Neuronal stem cell (in vitro differentiated cells): ENCODE data around the gene C1orf35.
A peak's percentile ranks its signal among the peaks of the same experiment; 100 is the strongest.

Source experiments
- DNase-seq: peaks from one replicate; pipeline ENCODE4 v3.0.0-alpha.2; 2013; ENCODE audit warnings: low spot score
- H2AFZ ChIP-seq: one replicate; pipeline ENCODE4 v1.6.1; 2013; ENCODE audit warnings: mild to moderate bottlenecking, low read length, inconsistent platforms
- H2AK5ac ChIP-seq: 2 replicates; pipeline ENCODE4 v1.6.1; 2013; ENCODE audit warnings: low read depth, mild to moderate bottlenecking, inconsistent platforms, low read length, moderate library complexity, mixed read lengths
- H2BK120ac ChIP-seq: 2 replicates; pipeline ENCODE4 v1.6.1; 2013; ENCODE audit warnings: low read depth, mild to moderate bottlenecking, inconsistent platforms, low read length, moderate library complexity, mixed read lengths
- H2BK12ac ChIP-seq: one replicate; pipeline ENCODE4 v1.6.1; 2013; ENCODE audit warnings: low read length, inconsistent platforms
- H2BK15ac ChIP-seq: 2 replicates; pipeline ENCODE4 v1.6.1; 2013; ENCODE audit warnings: mild to moderate bottlenecking, low read length, inconsistent platforms, mixed read lengths
- H2BK5ac ChIP-seq: one replicate; pipeline ENCODE4 v1.6.1; 2013; ENCODE audit warnings: inconsistent platforms, mild to moderate bottlenecking, low read length, moderate library complexity
- H3K14ac ChIP-seq: one replicate; pipeline ENCODE4 v1.6.1; 2013; ENCODE audit warnings: low read length, inconsistent platforms
- H3K18ac ChIP-seq: 2 replicates; pipeline ENCODE4 v1.6.1; 2013; ENCODE audit warnings: low read length, inconsistent platforms
- H3K23ac ChIP-seq: 2 replicates; pipeline ENCODE4 v1.6.1; 2013; ENCODE audit warnings: low read depth, mild to moderate bottlenecking, mixed read lengths, low read length, inconsistent platforms; ENCODE audit not compliant: poor library complexity
- H3K27ac ChIP-seq: replicated peaks from 3 replicates; pipeline ENCODE4 v1.5.1; 2013; ENCODE audit warnings: low read length, inconsistent platforms
- H3K27me3 ChIP-seq, 3 experiments: 2 replicates each; pipeline ENCODE4 v1.6.1; 2013; ENCODE audit warnings: low read length in 3 of 3, mild to moderate bottlenecking in 2 of 3, inconsistent platforms in 1 of 3, low read depth in 1 of 3, mixed read lengths in 1 of 3, moderate library complexity in 1 of 3; ENCODE audit not compliant: control insufficient read depth in 3 of 3, insufficient read depth in 3 of 3
- H3K36me3 ChIP-seq, 2 donors: replicated peaks in 1 of 2; 2 replicates each; pipeline ENCODE4 v1.6.1; 2013; ENCODE audit warnings: low read length in 2 of 2; ENCODE audit not compliant: control insufficient read depth in 2 of 2, insufficient read depth in 2 of 2
- H3K4ac ChIP-seq: 2 replicates; pipeline ENCODE4 v1.6.1; 2013; ENCODE audit warnings: inconsistent platforms, mild to moderate bottlenecking, low read length, moderate library complexity
- H3K4me1 ChIP-seq, 2 donors: 1 replicate in 1 of 2; 2 replicates in 1 of 2; pipeline ENCODE4 v1.6.1; 2013; ENCODE audit warnings: low read length in 2 of 2, low read depth in 1 of 2; ENCODE audit not compliant: control insufficient read depth in 2 of 2, insufficient read depth in 1 of 2
- H3K4me2 ChIP-seq: one replicate; pipeline ENCODE4 v1.6.1; 2013; ENCODE audit warnings: mild to moderate bottlenecking, low read length, inconsistent platforms; ENCODE audit not compliant: insufficient read depth, poor library complexity, severe bottlenecking
- H3K4me3 ChIP-seq, 2 donors: 2 replicates each; pipeline ENCODE4 v1.5.1; 2013; ENCODE audit warnings: low read length in 2 of 2, mild to moderate bottlenecking in 2 of 2, inconsistent platforms in 1 of 2, moderate library complexity in 1 of 2
- H3K79me1 ChIP-seq: one replicate; pipeline ENCODE4 v1.6.1; 2013; ENCODE audit warnings: low read depth, mild to moderate bottlenecking, inconsistent platforms, low read length, moderate library complexity
- H3K9ac ChIP-seq: one replicate; pipeline ENCODE4 v1.6.1; 2013; ENCODE audit warnings: mild to moderate bottlenecking, low read depth, low read length, inconsistent platforms; ENCODE audit not compliant: poor library complexity
- H3K9me3 ChIP-seq, 2 donors: replicated peaks in 1 of 2; 2 replicates each; pipeline versions ENCODE3 to v1.6.1; 2013; ENCODE audit warnings: low read length in 2 of 2, mild to moderate bottlenecking in 2 of 2, inconsistent platforms in 1 of 2, low read depth in 1 of 2, mixed read lengths in 1 of 2, moderate library complexity in 1 of 2; ENCODE audit not compliant: control insufficient read depth in 2 of 2, insufficient read depth in 1 of 2
- H4K8ac ChIP-seq: one replicate; pipeline ENCODE4 v1.6.1; 2013; ENCODE audit warnings: low read depth, mild to moderate bottlenecking, inconsistent platforms, low read length, moderate library complexity
- H4K91ac ChIP-seq: one replicate; pipeline ENCODE4 v1.6.1; 2013; ENCODE audit warnings: low read length, low read depth, mild to moderate bottlenecking, inconsistent platforms; ENCODE audit not compliant: poor library complexity
- WGBS, 2 donors: extraction: QIAGEN DNeasy Blood & Tissue Kit; methylation state at CpG; one replicate each; pipeline ENCODE4 v1.1.7; 2013; ENCODE audit warnings: missing lambda C conversion rate in 2 of 2, mixed read lengths in 1 of 2; ENCODE audit not compliant: insufficient read length in 2 of 2, insufficient replicate concordance in 1 of 2; ENCODE audit errors: extremely low coverage in 2 of 2; 5-methylcytosine and 5-hydroxymethylcytosine counted together

C1orf35 gene

GRCh38 chr1:228149406-228150119, 46.4 kb upstream of the C1orf35 start, which contains the start of gene GJC2:
TSS of gene GJC2 (plus strand) at chr1:228149930. CDS start at chr1:228157759, 7,829 bp downstream.
- Histone ChIP-seq H3K4me1 (peaks cover 9 to 19% of the 10 kb centered on the region in 2 donors), H3K9ac (peak within 1 kb of the TSS; percentile 85), H3K23ac (peak within 1 kb of the TSS; percentile 60), H3K4me2 (peak within 1 kb of the TSS; percentile 14), H3K14ac (peak within 1 kb of the TSS; percentile 2), H3K27ac (peak within 1 kb of the TSS; percentile 61), H2BK120ac (no peak within 1 kb of the TSS), H3K4me3 (no peak within 1 kb of the TSS), H2AK5ac (peak within 1 kb of the TSS; percentile 88), H2BK12ac (peak within 1 kb of the TSS; percentile 69), H2BK5ac (peak within 1 kb of the TSS; percentile 66), H3K36me3 (peaks cover 0 to 37% of the 10 kb centered on the region in 2 donors), H3K4ac (peak within 1 kb of the TSS; percentile 95), H3K9me3 (no peaks in the 10 kb centered on the region), H3K79me1 (peaks cover 15% of the 10 kb centered on the region), H3K27me3 (no peaks in the 10 kb centered on the region), H4K8ac (no peak within 1 kb of the TSS), H2AFZ (no peak within 1 kb of the TSS), H2BK15ac (peak within 1 kb of the TSS; percentile 54), H4K91ac (peak within 1 kb of the TSS; percentile 92), H3K18ac (peak within 1 kb of the TSS; percentile 94)
- WGBS, 2 donors, result no CpG with 5 or more reads among the region's 17 CpGs
- no peak for DNase-seq

GRCh38 chr1:228148935-228149405, 45.8 kb upstream of the C1orf35 start:
- peaks cover 18% of the 10 kb centered on the region for H3K79me1 ChIP-seq
- no peaks in the 10 kb centered on the region for H3K9me3 ChIP-seq
- H2BK15ac ChIP-seq, result peak overlapping the region; percentile 54
- H3K27me3 ChIP-seq, result no peaks in the 10 kb centered on the region
- DNase-seq, result no peak
- peaks cover 9 to 19% of the 10 kb centered on the region in 2 donors for H3K4me1 ChIP-seq
- peak overlapping the region; percentile 77 for H3K9ac ChIP-seq
- H2BK120ac ChIP-seq, result no peak overlapping the region
- peak overlapping the region; percentile 88 for H2AK5ac ChIP-seq
- H2BK12ac ChIP-seq, result no peak overlapping the region
- no CpG with 5 or more reads among the region's 8 CpGs for WGBS, 2 donors
- H3K36me3 ChIP-seq, result peaks cover 0 to 37% of the 10 kb centered on the region in 2 donors
- H3K4ac ChIP-seq, result peak overlapping the region; percentile 95
- peak overlapping the region; percentile 61 for H3K27ac ChIP-seq
- no peak overlapping the region for H2AFZ ChIP-seq
- peak overlapping the region; percentile 94 for H3K18ac ChIP-seq
- peak overlapping the region; percentile 24 for H4K91ac ChIP-seq
- H3K14ac ChIP-seq, result peak overlapping the region; percentile 2
- no peak overlapping the region for H3K4me3 ChIP-seq
- peak overlapping the region; percentile 14 for H3K4me2 ChIP-seq
- peak overlapping the region; percentile 66 for H2BK5ac ChIP-seq
- peak overlapping the region; percentile 34 for H3K23ac ChIP-seq
- no peak overlapping the region for H4K8ac ChIP-seq

- H3K14ac ChIP-seq, result no peak overlapping the region
- no peak overlapping the region for H3K4me2 ChIP-seq
- DNase-seq, result no peak
- H4K8ac ChIP-seq, result peak overlapping the region; percentile 17
- no peak overlapping the region for H3K23ac ChIP-seq
- H2BK12ac ChIP-seq, result no peak overlapping the region
- peak overlapping the region; percentile 76 for H2AK5ac ChIP-seq
- no peak overlapping the region for H2BK120ac ChIP-seq
- H3K79me1 ChIP-seq, result peaks cover 19% of the 10 kb centered on the region
- H2AFZ ChIP-seq, result no peak overlapping the region
- no peaks in the 10 kb centered on the region for H3K27me3 ChIP-seq
- no peak overlapping the region for H3K27ac ChIP-seq
- H3K18ac ChIP-seq, result no peak overlapping the region
- H3K4me1 ChIP-seq, result peaks cover 9 to 19% of the 10 kb centered on the region in 2 donors
- H3K9me3 ChIP-seq, result no peaks in the 10 kb centered on the region
- no peak overlapping the region for H2BK15ac ChIP-seq
- no peak overlapping the region for H3K4me3 ChIP-seq
- peak overlapping the region; percentile 44 for H3K9ac ChIP-seq
- no peak overlapping the region for H4K91ac ChIP-seq
- no CpG with 5 or more reads among the region's 18 CpGs for WGBS, 2 donors
- no peak overlapping the region for H3K4ac ChIP-seq
- H2BK5ac ChIP-seq, result peak overlapping the region; percentile 66
- H3K36me3 ChIP-seq, result peaks cover 0 to 37% of the 10 kb centered on the region in 2 donors
Measured at GRCh38 chr1:228148196-228148861, 45.2 kb upstream of the C1orf35 start.

- Histone ChIP-seq H3K9ac (no peak overlapping the region), H3K9me3 (no peaks in the 10 kb centered on the region), H3K4me3 (no peak overlapping the region), H3K27me3 (no peaks in the 10 kb centered on the region), H2AFZ (no peak overlapping the region), H2BK12ac (no peak overlapping the region), H4K91ac (no peak overlapping the region), H2AK5ac (no peak overlapping the region), H3K4me1 (peaks cover 9 to 19% of the 10 kb centered on the region in 2 donors), H3K18ac (no peak overlapping the region), H2BK15ac (no peak overlapping the region), H3K27ac (no peak overlapping the region), H3K4ac (no peak overlapping the region), H2BK5ac (peak overlapping the region; percentile 66), H3K23ac (no peak overlapping the region), H2BK120ac (no peak overlapping the region), H4K8ac (no peak overlapping the region), H3K4me2 (no peak overlapping the region), H3K36me3 (peaks cover 0 to 41% of the 10 kb centered on the region in 2 donors), H3K14ac (no peak overlapping the region), H3K79me1 (peaks cover 19% of the 10 kb centered on the region)
- WGBS, 2 donors, result no CpG with 5 or more reads among the region's 4 CpGs
- no peak for DNase-seq
Measured at GRCh38 chr1:228147768-228148167, 44.6 kb upstream of the C1orf35 start.
